Putamen (tissue), 1 donor: ENCODE measurements around the gene DOC2A.
"Not testable (repeated sequence)": the region's sequence is repeated elsewhere in the genome, so short reads cannot be mapped to it uniquely, and the experiment has no call there.

Experiments used
- DNase-seq: peaks from one replicate; pipeline ENCODE4 v3.0.0-alpha.2; 2016; ENCODE audit warnings: low spot score

The DOC2A gene

GRCh38 chr16:30027588-30028437, 17.0 kb upstream of the DOC2A start:
- no peak for DNase-seq

- DNase-seq: no peak
Measured at GRCh38 chr16:30026449-30026848, 15.6 kb upstream of the DOC2A start.

GRCh38 chr16:30025574-30025973, 14.7 kb upstream of the DOC2A start:
- no peak for DNase-seq

- no peak for DNase-seq
Measured at GRCh38 chr16:30025156-30025555, 14.3 kb upstream of the DOC2A start.

- DNase-seq: no peak
Measured at GRCh38 chr16:30024451-30024850, 13.6 kb upstream of the DOC2A start.

- no peak for DNase-seq
Measured at GRCh38 chr16:30023586-30023985, 12.8 kb upstream of the DOC2A start.

GRCh38 chr16:30022887-30023286, 12.1 kb upstream of the DOC2A start, which contains the start of gene C16orf92:
Gene C16orf92 (plus strand): TSS chr16:30023198. CDS start chr16:30023341, 143 bp downstream.
- no peak for DNase-seq

- no peak for DNase-seq
Measured at GRCh38 chr16:30018731-30019158, 7.9 kb upstream of the DOC2A start.

GRCh38 chr16:30017937-30018336, 7.1 kb upstream of the DOC2A start:
- DNase-seq: not testable (repeated sequence)

GRCh38 chr16:30017277-30017656, 6.4 kb upstream of the DOC2A start:
- no peak for DNase-seq

GRCh38 chr16:30016555-30017276, 5.9 kb upstream of the DOC2A start:
- no peak for DNase-seq

- not testable (repeated sequence) for DNase-seq
Measured at GRCh38 chr16:30015450-30015849, 4.6 kb upstream of the DOC2A start.

GRCh38 chr16:30012598-30012997, 1.8 kb upstream of the DOC2A start:
- not testable (repeated sequence) for DNase-seq

GRCh38 chr16:30011714-30012504, 1.1 kb upstream of the DOC2A start:
- no peak for DNase-seq

GRCh38 chr16:30009990-30010843, 610 bp downstream of the DOC2A start:
- no peak for DNase-seq

- DNase-seq: no peak
Measured at GRCh38 chr16:30009085-30009862, 1.6 kb downstream of the DOC2A start.

- no peak for DNase-seq
Measured at GRCh38 chr16:30007378-30007895, 3.4 kb downstream of the DOC2A start.

- no peak for DNase-seq
Measured at GRCh38 chr16:30006659-30007377, 4.0 kb downstream of the DOC2A start.

GRCh38 chr16:30006095-30006473, 4.7 kb downstream of the DOC2A start:
- DNase-seq: no peak
